ENCODE data around the gene SCCPDH. TPM values are rescaled to one million over a fixed set of nuclear protein-coding genes. Genes with fewer than 3 reads are reported as not detected.
"Not testable (repeated sequence)": the region's sequence is repeated elsewhere in the genome, so short reads cannot be mapped to it uniquely, and the experiment has no call there.

Gene SCCPDH
- total RNA-seq, 4 donors from 2014 or later, result 4.8 to 28.5 (median 17.4) TPM

DNA sequence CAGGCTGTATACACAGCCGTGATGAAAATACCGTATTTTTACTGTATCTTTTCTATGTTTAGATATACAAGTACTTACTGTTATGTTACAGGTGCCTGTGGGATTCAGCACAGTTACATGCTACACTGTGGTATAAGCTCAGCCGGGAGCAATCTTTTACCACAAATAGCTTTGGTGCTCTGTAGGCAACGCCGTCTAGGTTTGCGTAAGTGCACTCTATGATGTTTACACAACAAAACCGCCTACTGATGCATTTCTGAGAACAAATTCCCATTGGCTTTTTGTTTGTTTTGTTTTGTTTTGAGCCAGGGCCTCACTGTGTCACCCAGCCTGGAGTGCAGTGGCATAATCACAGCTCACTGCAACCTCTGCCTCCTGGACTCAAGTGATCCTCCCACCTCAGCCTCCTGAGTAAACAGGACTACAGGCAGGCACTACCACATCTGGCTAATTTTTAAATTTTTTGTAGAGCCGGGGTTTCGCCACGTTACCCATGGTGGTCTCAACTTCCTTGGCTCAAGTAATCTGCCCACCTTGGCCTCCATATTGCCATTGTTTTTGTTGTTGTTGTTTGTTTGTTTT, 81.0 kb downstream of the SCCPDH start:
- DNase-seq, result no peak
- 60 to 75% methylated on average over 6 to 10 of the region's 10 CpGs for WGBS, 2 donors (ENCODE audit: low coverage in 1 of 2)
- in situ Hi-C loops (cut with MboI; ENCODE audit: low pct_ligation_motif_present in 1 of 4, low pct_unique_long_range_greater_than_20kb in 1 of 4, low sequenced_read_pairs in 3 of 4) (no loop called here), intact Hi-C loops (cut with DNase I; ENCODE audit: low total_unique reads) (no loop called here)
- TF ChIP-seq, protein P1, sequence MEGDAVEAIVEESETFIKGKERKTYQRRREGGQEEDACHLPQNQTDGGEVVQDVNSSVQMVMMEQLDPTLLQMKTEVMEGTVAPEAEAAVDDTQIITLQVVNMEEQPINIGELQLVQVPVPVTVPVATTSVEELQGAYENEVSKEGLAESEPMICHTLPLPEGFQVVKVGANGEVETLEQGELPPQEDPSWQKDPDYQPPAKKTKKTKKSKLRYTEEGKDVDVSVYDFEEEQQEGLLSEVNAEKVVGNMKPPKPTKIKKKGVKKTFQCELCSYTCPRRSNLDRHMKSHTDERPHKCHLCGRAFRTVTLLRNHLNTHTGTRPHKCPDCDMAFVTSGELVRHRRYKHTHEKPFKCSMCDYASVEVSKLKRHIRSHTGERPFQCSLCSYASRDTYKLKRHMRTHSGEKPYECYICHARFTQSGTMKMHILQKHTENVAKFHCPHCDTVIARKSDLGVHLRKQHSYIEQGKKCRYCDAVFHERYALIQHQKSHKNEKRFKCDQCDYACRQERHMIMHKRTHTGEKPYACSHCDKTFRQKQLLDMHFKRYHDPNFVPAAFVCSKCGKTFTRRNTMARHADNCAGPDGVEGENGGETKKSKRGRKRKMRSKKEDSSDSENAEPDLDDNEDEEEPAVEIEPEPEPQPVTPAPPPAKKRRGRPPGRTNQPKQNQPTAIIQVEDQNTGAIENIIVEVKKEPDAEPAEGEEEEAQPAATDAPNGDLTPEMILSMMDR (IDR thresholded peaks at IDR 0.05), result no peak
- TF ChIP-seq POLR2AphosphoS5 (IDR thresholded peaks at IDR 0.05), result no peak
- H3K9me3 ChIP-seq, result no peaks in the 10 kb centered on the region
- no peaks in the 10 kb centered on the region for H3K4me1 ChIP-seq
- no peak overlapping the region for H3K4me3 ChIP-seq
- H3K36me3 ChIP-seq, result no peaks in the 10 kb centered on the region
- no peaks in the 10 kb centered on the region for H3K27me3 ChIP-seq
- no peak overlapping the region for H3K27ac ChIP-seq

DNA sequence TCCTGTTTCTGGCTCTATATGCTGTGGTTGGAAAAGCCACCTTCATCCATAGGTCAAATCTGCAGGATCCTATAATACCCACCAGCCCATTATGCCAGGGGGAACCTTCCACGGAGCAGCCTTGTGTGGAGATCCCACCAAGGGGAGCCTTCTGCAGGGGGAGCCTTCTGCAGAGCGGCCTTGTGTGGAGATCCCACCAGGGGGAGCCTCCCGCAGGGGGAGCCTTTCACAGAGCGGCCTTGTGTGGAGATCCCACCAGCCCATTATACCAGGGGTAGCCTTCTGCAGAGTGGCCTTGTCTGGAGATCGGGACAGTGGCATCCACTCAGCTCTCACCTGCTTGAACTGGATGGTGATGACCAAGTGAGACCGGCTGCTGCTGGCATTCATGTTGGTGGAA, 85.3 kb downstream of the SCCPDH start:
- H3K9me3 ChIP-seq, result no peaks in the 10 kb centered on the region
- intact Hi-C loops (cut with DNase I; ENCODE audit: low total_unique reads), result no loop called here
- TF ChIP-seq, protein P1 (IDR thresholded peaks at IDR 0.05), result no peak
- no peak for TF ChIP-seq POLR2AphosphoS5 (IDR thresholded peaks at IDR 0.05)
- no peak for TF ChIP-seq POLR2A (IDR thresholded peaks at IDR 0.05)
- TF ChIP-seq EP300 (IDR thresholded peaks at IDR 0.05; ENCODE audit: low read depth), result no peak
- H3K4me1 ChIP-seq, result no peaks in the 10 kb centered on the region
- no peak for DNase-seq
- H3K4me3 ChIP-seq, result no peak overlapping the region
- no peaks in the 10 kb centered on the region for H3K36me3 ChIP-seq
- 91% methylated on average over 6 of the region's 6 CpGs; no CpG with 5 or more reads in 1 of the 2 donors for WGBS, 2 donors (ENCODE audit: low coverage in 1 of 2)
- no peaks in the 10 kb centered on the region for H3K27me3 ChIP-seq
- in situ Hi-C loops (cut with MboI; ENCODE audit: low pct_ligation_motif_present in 1 of 4, low pct_unique_long_range_greater_than_20kb in 1 of 4, low sequenced_read_pairs in 3 of 4), result no loop called here
- H3K27ac ChIP-seq, result no peak overlapping the region

DNA sequence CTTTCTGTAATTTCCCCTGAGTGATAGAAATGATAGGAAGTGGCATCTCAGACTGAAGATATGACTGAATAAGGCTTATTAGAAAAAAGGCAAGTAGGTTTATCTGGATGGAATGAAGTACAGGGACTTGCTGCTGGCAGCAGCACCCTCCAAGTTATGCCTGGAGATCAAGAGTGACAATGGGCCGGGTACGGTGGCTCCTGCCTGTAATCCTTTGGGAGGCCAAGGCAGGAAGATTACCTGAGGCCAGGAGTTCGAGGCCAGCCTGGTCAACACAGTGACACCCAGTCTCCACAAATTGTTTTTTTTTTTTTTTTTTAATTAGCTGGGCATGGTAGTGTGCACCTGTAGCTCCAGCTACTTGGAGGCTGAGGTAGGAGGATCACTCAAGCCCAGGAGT, 87.8 kb downstream of the SCCPDH start:
- intact Hi-C loops (cut with DNase I; ENCODE audit: low total_unique reads) (no loop called here), in situ Hi-C loops (cut with MboI; ENCODE audit: low pct_ligation_motif_present in 1 of 4, low pct_unique_long_range_greater_than_20kb in 1 of 4, low sequenced_read_pairs in 3 of 4) (no loop called here)
- Histone ChIP-seq H3K4me3 (no peak overlapping the region), H3K27ac (no peak overlapping the region), H3K27me3 (no peaks in the 10 kb centered on the region), H3K36me3 (no peaks in the 10 kb centered on the region), H3K4me1 (no peaks in the 10 kb centered on the region), H3K9me3 (no peaks in the 10 kb centered on the region)
- DNase-seq, result no peak
- WGBS, 2 donors (ENCODE audit: low coverage in 1 of 2), result 84 to 88% methylated on average over 1 to 3 of the region's 3 CpGs
- TF ChIP-seq, protein P1 (IDR thresholded peaks at IDR 0.05), result no peak
- no peak for TF ChIP-seq POLR2A (IDR thresholded peaks at IDR 0.05)
- TF ChIP-seq EP300 (IDR thresholded peaks at IDR 0.05; ENCODE audit: low read depth), result no peak
- no peak for TF ChIP-seq POLR2AphosphoS5 (IDR thresholded peaks at IDR 0.05)

DNA sequence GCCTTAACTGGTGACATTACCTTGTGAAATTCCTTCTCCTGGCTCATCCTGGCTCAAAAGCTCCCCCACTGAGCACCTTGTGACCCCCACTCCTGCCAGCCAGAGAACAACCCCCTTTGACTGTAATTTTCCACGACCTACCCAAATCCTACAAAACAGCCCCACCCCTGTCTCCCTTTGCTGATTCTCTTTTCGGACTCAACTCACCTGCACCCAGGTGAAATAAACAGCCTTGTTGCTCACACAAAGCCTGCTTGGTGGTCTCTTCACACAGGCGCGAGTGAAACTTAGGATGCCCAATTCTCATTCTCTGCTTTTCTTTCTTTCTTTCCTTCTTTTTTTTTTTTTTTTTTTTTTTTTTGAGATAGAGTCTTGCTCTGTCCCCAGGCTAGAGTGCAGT, 89.1 kb downstream of the SCCPDH start:
- 70 to 81% methylated on average over 2 to 4 of the region's 4 CpGs for WGBS, 2 donors (ENCODE audit: low coverage in 1 of 2)

DNA sequence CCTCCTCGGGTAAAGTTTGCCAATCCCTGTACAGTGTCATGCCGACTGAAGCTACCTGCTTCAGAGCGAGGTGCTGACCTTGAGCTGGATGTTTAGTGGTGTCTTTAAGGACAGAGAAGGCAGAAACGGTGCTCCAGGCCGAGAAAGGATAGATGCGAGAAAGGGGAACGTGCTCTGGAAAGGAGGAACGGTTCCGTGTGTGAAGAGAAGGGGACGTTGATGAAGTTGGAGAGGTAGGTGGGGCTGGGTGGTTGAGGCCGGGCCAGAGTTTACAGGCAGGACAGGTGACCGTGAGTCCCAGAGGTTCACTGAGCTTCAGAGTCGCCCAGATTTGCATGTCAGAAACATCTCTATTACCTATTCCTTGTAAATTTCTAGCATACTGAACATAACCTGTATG, 90.7 kb downstream of the SCCPDH start:
- TF ChIP-seq EP300 (IDR thresholded peaks at IDR 0.05; ENCODE audit: low read depth), result no peak
- no peak for TF ChIP-seq POLR2AphosphoS5 (IDR thresholded peaks at IDR 0.05)
- no peak for TF ChIP-seq POLR2A (IDR thresholded peaks at IDR 0.05)
- TF ChIP-seq, protein P1 (IDR thresholded peaks at IDR 0.05), result no peak
- H3K4me3 ChIP-seq, result no peak overlapping the region

More for the DNA sequence above, 89.1 kb downstream of the SCCPDH start:
- H3K27me3 ChIP-seq; H3K27ac ChIP-seq; intact Hi-C loops (cut with DNase I; ENCODE audit: low total_unique reads); H3K4me1 ChIP-seq; H3K9me3 ChIP-seq; H3K36me3 ChIP-seq; in situ Hi-C loops (cut with MboI; ENCODE audit: low pct_ligation_motif_present in 1 of 4, low pct_unique_long_range_greater_than_20kb in 1 of 4, low sequenced_read_pairs in 3 of 4); DNase-seq; H3K4me3 ChIP-seq: not testable (repeated sequence)

More for the DNA sequence above, 90.7 kb downstream of the SCCPDH start:
- intact Hi-C loops (cut with DNase I; ENCODE audit: low total_unique reads), result no loop called here
- Histone ChIP-seq H3K4me1 (no peaks in the 10 kb centered on the region), H3K9me3 (no peaks in the 10 kb centered on the region), H3K27ac (no peak overlapping the region), H3K36me3 (no peaks in the 10 kb centered on the region), H3K27me3 (no peaks in the 10 kb centered on the region)
- no peak for DNase-seq
- WGBS, 2 donors (ENCODE audit: low coverage in 1 of 2), result 86 to 93% methylated on average over 3 to 13 of the region's 13 CpGs
- in situ Hi-C loops (cut with MboI; ENCODE audit: low pct_ligation_motif_present in 1 of 4, low pct_unique_long_range_greater_than_20kb in 1 of 4, low sequenced_read_pairs in 3 of 4), result no loop called here
